ENCODE measurements around the gene SBNO2.

SBNO2 gene

GRCh38 chr19:1103708-1104310 is 70.3 kb downstream of the SBNO2 start, which contains the start of gene GPX4:
TSS of gene GPX4 (plus strand) at chr19:1103994. CDS start at chr19:1104044, 50 bp downstream.
- DNase-seq: peak; percentile 98 to 100 (median 99)

GRCh38 chr19:1103132-1103707 is 70.8 kb downstream of the SBNO2 start:
- no peak for DNase-seq

GRCh38 chr19:1102407-1103131 is 71.5 kb downstream of the SBNO2 start:
- peak in 2 of 5 donors; percentile 8 to 77 for DNase-seq

- DNase-seq: no peak
Observed at GRCh38 chr19:1101337-1101698, 72.8 kb downstream of the SBNO2 start.

GRCh38 chr19:1098177-1099051 is 75.7 kb downstream of the SBNO2 start:
- no peak for DNase-seq

- no peak for DNase-seq
Observed at GRCh38 chr19:1097810-1098176, 76.3 kb downstream of the SBNO2 start.

- DNase-seq: peak; percentile 97 to 99 (median 97)
Observed at GRCh38 chr19:1094978-1095701, 78.9 kb downstream of the SBNO2 start, which contains the start of gene POLR2E. TSS of gene POLR2E (minus strand) at chr19:1095375. CDS start at chr19:1095315, 60 bp downstream.

- DNase-seq: no peak
Observed at GRCh38 chr19:1094655-1094977, 79.5 kb downstream of the SBNO2 start.

GRCh38 chr19:1093811-1094553 is 80.1 kb downstream of the SBNO2 start:
- no peak for DNase-seq

GRCh38 chr19:1093330-1093729 is 80.7 kb downstream of the SBNO2 start:
- no peak for DNase-seq

GRCh38 chr19:1091544-1092175 is 82.4 kb downstream of the SBNO2 start:
- no peak for DNase-seq

GRCh38 chr19:1090731-1091543 is 83.1 kb downstream of the SBNO2 start:
- no peak for DNase-seq

GRCh38 chr19:1089891-1090290 is 84.2 kb downstream of the SBNO2 start:
- no peak for DNase-seq

GRCh38 chr19:1089126-1089771 is 84.8 kb downstream of the SBNO2 start:
- no peak for DNase-seq

- DNase-seq: no peak
Observed at GRCh38 chr19:1088416-1089010, 85.6 kb downstream of the SBNO2 start.

- DNase-seq: peak in 1 of 5 donors; percentile 54
Observed at GRCh38 chr19:1087813-1088415, 86.2 kb downstream of the SBNO2 start.

- DNase-seq: no peak
Observed at GRCh38 chr19:1086613-1087012, 87.5 kb downstream of the SBNO2 start.

- DNase-seq: no peak
Observed at GRCh38 chr19:1085676-1086442, 88.2 kb downstream of the SBNO2 start.
